RPMI7951 (cell line): Measurements from ENCODE around the gene NACC2. TPM values are rescaled to one million over a fixed set of nuclear protein-coding genes. Genes with fewer than 3 reads are reported as not detected.
A peak's percentile ranks its signal among the peaks of the same experiment; 100 is the strongest.

ENCODE experiments used
- DNase-seq: peaks from one replicate; pipeline ENCODE4 v3.0.0-alpha.2; 2012; ENCODE audit warnings: low read depth
- total RNA-seq: library from RNA; depleted of rRNA; stranded (reverse); fragments of >200 nt; shearing (Covaris generic); gene quantifications from 2 replicates; pipeline ENCODE4 v1.2.3, GENCODE V29; 2014

The NACC2 gene
- total RNA-seq, 1 experiment from 2014 or later, result 4.1 TPM

- peak; percentile 35 for DNase-seq
Observed at GRCh38 chr9:136093995-136094881, 851 bp downstream of the NACC2 start.

GRCh38 chr9:136093346-136093986 lies 1.6 kb downstream of the NACC2 start:
- DNase-seq, result peak; percentile 10

- no peak for DNase-seq
Observed at GRCh38 chr9:136092741-136093140, 2.3 kb downstream of the NACC2 start.

GRCh38 chr9:136092353-136092650 lies 2.8 kb downstream of the NACC2 start:
- no peak for DNase-seq

- DNase-seq, result no peak
Observed at GRCh38 chr9:136091582-136092352, 3.3 kb downstream of the NACC2 start.

GRCh38 chr9:136090768-136091581 lies 4.1 kb downstream of the NACC2 start:
- no peak for DNase-seq

GRCh38 chr9:136090056-136090735 lies 4.9 kb downstream of the NACC2 start:
- DNase-seq, result no peak

- DNase-seq, result peak; percentile 40
Observed at GRCh38 chr9:136089697-136090045, 5.4 kb downstream of the NACC2 start.

GRCh38 chr9:136088939-136089696 lies 6.0 kb downstream of the NACC2 start:
- no peak for DNase-seq

- no peak for DNase-seq
Observed at GRCh38 chr9:136088481-136088938, 6.6 kb downstream of the NACC2 start.

GRCh38 chr9:136087741-136088480 lies 7.2 kb downstream of the NACC2 start:
- DNase-seq, result no peak

- no peak for DNase-seq
Observed at GRCh38 chr9:136086951-136087740, 7.9 kb downstream of the NACC2 start.

GRCh38 chr9:136086213-136086881 lies 8.7 kb downstream of the NACC2 start:
- no peak for DNase-seq

GRCh38 chr9:136085815-136086212 lies 9.3 kb downstream of the NACC2 start:
- no peak for DNase-seq

- DNase-seq, result no peak
Observed at GRCh38 chr9:136084063-136084944, 10.8 kb downstream of the NACC2 start.

GRCh38 chr9:136083558-136084062 lies 11.5 kb downstream of the NACC2 start:
- DNase-seq, result no peak
